IPS DF 19.7 (cell line): Measurements from ENCODE around the gene SOST.

Experiments
- DNase-seq: peaks from one replicate; pipeline ENCODE4 v3.0.0-alpha.2; 2013; ENCODE audit warnings: low read depth, low spot score

SOST gene

DNA sequence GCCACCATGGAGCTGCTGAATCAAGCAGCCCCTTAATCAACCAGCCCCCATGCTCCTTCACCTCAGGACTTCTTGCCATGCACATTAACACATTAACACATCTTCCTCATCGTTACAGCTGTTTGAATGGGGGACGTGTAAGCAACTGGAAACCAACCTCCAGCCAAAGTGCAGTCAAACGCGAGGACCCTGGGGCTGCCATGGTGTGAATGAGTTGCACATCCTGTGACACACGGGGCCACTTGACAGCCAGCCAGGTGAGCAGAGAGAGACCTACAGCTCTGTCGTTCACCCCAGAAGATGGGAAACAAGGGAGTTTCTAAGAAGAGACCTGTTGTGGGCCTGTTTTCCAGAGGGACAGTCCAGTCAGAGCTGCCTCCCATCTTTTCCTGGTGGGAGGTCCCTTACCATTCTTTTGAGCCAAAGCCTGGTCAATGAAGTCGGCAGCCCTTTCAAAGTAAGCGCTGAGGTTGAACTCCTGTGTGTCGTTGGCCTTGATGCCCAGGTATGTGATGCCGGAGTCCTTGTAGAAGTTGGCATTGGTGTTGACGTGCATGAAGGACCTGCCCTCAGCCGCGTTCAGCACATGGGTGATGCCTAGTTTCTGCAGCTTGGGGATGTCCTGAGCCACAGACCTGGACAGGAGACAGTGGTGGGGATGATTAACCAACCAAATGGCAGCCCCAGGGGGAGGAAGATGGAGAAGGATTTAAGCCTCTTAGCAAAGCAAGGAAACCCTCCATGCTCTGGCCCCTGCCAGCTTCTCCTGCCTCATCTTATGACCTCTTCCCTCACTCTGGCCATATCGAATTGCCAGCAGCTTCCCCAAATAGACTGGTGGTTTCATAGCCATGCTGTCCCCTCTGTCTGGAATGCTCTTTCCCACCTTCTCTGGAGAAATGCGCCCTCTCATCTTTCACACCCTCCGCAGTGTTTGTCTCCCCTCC is 16.0 kb upstream of the SOST start:
- no peak for DNase-seq

- no peak for DNase-seq
Measured at GRCh38 chr17:43772877-43773648, 14.5 kb upstream of the SOST start.

DNA sequence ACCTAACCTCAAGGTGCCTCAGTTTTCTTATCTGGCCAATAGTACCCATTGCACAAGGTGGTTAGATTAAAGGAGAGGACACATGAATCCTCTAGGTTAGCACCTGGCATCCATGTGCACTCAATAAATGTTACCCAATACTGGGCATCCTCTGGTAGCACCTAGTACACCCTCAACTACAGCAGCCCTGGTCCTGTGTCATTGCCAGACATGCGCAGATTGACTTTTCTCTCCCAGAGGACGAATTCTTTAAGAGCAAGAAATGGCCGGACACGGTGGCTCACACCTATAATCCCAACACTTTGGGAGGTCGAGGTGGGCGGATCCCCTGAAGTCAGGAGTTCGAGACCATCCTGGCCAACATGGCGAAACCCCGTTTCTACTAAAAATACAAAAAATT is 12.9 kb upstream of the SOST start:
- DNase-seq, result no peak

DNA sequence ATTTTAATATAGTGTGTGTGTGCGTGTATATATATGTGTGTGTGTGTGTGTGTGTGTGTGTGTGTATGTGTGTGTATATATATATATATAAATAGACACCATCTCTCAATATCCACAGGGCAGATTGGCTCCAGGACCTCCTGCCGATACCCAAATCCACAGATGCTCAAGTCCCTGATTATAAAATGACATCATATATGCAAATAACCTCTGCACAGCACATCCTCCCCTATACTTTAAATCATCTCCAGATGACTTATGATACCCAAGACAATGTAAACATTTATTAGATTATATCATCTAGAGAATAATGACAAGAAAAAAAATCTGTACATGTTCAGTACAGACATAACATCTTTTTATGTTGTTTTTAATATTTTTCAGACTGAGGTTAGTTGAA is 12.4 kb upstream of the SOST start:
- DNase-seq, result no peak

DNA sequence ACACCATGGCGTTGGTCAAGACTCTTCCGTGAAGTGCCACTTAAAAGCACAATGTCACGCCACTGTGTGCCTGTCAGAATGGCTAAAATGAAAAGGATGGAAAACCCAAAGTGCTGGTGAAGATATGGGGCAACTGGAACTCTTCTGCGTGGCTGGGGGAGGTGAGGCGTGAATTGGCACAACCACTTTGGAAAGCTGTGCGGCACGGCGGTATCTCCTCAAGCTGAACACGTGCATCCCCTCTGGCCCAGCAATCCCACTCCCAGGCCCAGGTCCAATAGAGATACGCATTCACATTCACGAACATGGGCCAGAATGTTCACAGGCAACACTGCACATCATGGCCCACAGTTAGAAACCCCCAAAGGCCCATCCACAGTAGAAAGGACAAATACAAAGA is 11.3 kb upstream of the SOST start:
- DNase-seq, result no peak

DNA sequence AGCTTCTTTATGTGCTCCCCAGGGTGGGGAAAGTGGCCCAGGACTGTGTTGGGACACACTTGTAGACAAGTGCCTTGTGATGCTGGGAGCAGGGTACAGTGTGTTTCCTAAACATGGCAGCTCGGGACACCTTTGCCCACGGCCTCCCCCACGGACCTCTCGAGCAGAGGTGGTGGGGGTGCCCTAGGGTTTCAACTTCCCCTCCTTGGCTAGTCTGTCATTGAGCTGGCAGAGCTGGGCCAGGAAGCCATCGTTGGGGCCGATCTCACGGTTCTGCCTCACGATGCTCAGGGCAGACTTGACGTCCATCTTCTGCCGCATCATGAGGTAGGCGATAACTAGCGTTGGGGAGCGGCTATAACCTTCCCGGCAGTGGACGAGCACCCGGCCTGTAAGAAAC is 10.8 kb upstream of the SOST start:
- DNase-seq, result no peak

DNA sequence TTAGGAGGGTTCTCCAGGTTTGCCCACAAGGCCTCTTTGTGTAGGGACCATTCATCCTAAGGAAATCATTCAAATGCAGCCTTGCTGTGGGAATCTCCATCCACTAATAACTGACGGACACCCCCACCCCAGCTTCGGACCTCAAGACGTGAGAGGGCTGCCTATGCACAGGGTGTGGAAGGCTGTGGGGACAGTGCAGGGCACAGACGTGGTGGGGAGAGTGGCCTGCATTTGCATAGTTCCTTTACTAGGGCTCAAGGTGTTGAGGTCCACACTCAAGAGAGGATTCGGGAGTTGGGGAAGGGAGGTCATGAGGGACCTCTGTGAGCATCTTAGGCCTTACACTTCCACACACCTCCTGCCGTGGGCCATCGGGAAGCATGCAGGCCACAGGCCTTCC is 10.4 kb upstream of the SOST start:
- DNase-seq, result no peak

- DNase-seq, result no peak
Measured at GRCh38 chr17:43768382-43768781, 9.8 kb upstream of the SOST start.

DNA sequence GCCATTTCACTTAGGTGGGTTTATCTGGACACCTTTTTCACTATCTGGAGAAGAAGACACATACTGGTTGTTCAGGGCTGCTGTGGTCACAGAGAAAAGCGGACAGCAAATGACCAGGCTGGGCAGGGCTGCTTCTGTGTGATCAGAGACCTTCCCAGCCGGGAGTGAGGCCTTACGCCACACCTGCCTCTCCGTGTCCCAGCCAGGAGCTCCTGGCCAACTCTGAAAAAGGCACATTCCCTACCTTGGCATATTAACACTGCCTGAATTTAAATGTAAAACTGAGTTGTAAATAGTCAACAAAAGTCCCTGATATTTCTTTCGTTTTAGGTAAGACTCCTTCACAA is 9.1 kb upstream of the SOST start:
- DNase-seq, result no peak

GRCh38 chr17:43767053-43767712 is 8.6 kb upstream of the SOST start:
- no peak for DNase-seq

GRCh38 chr17:43766413-43767052 is 7.9 kb upstream of the SOST start:
- no peak for DNase-seq

GRCh38 chr17:43760254-43760852 is 1.8 kb upstream of the SOST start:
- peak; percentile 97 for DNase-seq

DNA sequence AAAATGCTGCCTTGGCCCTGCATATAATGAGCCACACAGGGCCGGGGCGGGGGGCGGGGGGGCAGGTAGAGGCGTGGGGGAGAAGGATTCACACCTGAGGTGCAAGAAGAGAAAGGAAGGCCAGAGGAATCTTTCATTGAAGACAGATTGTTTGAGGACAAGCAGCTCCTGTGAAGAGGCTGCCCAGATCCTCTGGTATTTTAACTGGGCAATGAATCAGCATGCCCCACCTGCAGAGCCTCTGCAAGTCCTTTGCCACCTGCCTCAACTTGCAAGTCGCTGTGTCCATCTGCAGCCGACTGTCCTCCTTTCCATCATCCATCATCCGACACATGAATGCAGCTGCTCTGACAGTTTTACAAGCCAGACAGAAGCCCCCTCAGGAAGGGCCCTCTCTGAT is 1.2 kb upstream of the SOST start:
- no peak for DNase-seq

- DNase-seq, result no peak
Measured at GRCh38 chr17:43758086-43758485, 505 bp downstream of the SOST start.

- no peak for DNase-seq
Measured at GRCh38 chr17:43757171-43757660, 1.4 kb downstream of the SOST start.

- no peak for DNase-seq
Measured at GRCh38 chr17:43756201-43756600, 2.4 kb downstream of the SOST start.

GRCh38 chr17:43755389-43755875 is 3.2 kb downstream of the SOST start:
- no peak for DNase-seq

DNA sequence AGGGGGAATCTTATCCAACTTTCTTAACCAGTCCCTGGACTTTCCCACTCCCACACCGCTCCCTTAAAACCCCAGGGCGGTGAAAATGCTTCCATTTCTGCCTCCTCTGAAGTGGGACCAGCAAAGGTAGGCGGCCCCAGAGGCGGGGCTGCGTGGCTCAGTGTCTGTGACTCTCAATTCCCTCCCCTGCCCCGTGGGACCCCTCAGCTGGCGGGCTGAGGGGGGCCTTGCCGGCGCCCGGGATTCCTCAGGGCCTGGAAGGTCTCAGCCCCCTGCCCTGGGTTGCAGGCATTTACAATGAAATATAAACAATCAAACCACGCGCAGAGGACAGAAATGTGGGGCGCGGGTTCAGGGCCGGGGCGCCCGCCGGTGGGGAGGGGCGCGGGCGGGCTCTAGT is 3.6 kb downstream of the SOST start:
- DNase-seq, result no peak

GRCh38 chr17:43753493-43754129 is 5.0 kb downstream of the SOST start:
- DNase-seq, result no peak

DNA sequence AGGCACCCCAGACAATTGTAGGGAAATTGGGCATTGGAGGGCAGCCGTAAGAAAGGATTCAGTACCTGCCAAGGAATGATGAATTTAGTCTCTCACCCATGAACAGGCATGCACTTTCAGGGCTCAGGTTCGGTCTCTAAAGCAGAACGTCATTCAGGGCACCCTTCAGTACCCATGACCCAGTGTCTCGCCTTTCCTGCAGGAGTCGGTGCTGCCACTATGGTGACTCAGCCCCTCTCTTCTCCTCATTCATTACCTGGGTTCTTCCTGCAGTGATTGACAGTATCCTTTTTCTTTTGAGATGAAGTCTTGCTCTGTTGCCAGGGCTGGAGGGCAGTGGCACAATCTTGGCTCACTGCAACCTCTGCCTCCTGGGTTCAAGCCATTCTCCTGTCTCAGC is 8.4 kb downstream of the SOST start:
- no peak for DNase-seq

- DNase-seq, result no peak
Measured at GRCh38 chr17:43745541-43745940, 13.1 kb downstream of the SOST start.
